SU-DHL-6 (cell line): ENCODE data around the gene ATP10A.

Source experiments
- H2AFZ ChIP-seq: fragments of 200-600 bp; sonication (generic); 2 replicates; pipeline ENCODE4 v1.6.1; 2014; ENCODE audit warnings: low read depth, mild to moderate bottlenecking, moderate library complexity, mixed read lengths, antibody characterized with exemption, low read length; ENCODE audit not compliant: severe bottlenecking
- H3F3A ChIP-seq: fragments of 200-600 bp; shearing (Covaris generic); 2 replicates; pipeline ENCODE4 v1.6.0; 2016; ENCODE audit warnings: antibody characterized with exemption, mild to moderate bottlenecking; ENCODE audit not compliant: insufficient read depth
- H3K27ac ChIP-seq: fragments of 200-600 bp; sonication (generic); 2 replicates; pipeline ENCODE4 v1.5.1; 2016; ENCODE audit warnings: low read depth, mild to moderate bottlenecking, low read length, moderate library complexity, mixed read lengths
- H3K27me3 ChIP-seq: fragments of 200-600 bp; sonication (generic), shearing (Covaris generic); 2 replicates; pipeline ENCODE4 v1.6.0; 2014; ENCODE audit warnings: mild to moderate bottlenecking, low read length
- H3K36me3 ChIP-seq: fragments of 200-600 bp; sonication (generic); 2 replicates; pipeline ENCODE4 v1.6.1; 2014; ENCODE audit warnings: mild to moderate bottlenecking, low read length, mixed read lengths
- H3K4me2 ChIP-seq: fragments of 300-600, 200-600 bp; shearing (Covaris generic), sonication (generic); 2 replicates; pipeline ENCODE4 v1.6.0; 2014; ENCODE audit warnings: low read length, low read depth, mild to moderate bottlenecking; ENCODE audit not compliant: poor library complexity, severe bottlenecking
- H3K4me3 ChIP-seq: fragments of 200-600 bp; sonication (generic); 2 replicates; pipeline ENCODE4 v1.5.1; 2014; ENCODE audit warnings: antibody characterized with exemption, low read length, mild to moderate bottlenecking, mixed read lengths; ENCODE audit not compliant: insufficient read depth, poor library complexity, severe bottlenecking
- H3K79me2 ChIP-seq: fragments of 200-600 bp; sonication (generic); 2 replicates; pipeline ENCODE4 v1.6.1; 2014; ENCODE audit warnings: mild to moderate bottlenecking, low read length, moderate library complexity; ENCODE audit not compliant: insufficient read depth
- H3K9ac ChIP-seq: fragments of 200-600 bp; sonication (generic); 2 replicates; pipeline ENCODE4 v1.7.0; 2014; ENCODE audit warnings: mild to moderate bottlenecking, low read length
- H3K9me2 ChIP-seq: fragments of 200-600 bp; sonication (generic); replicated peaks from 2 replicates; pipeline ENCODE4 v1.6.1; 2014; ENCODE audit warnings: low read length; ENCODE audit not compliant: insufficient read depth
- H3K9me3 ChIP-seq: fragments of 200-600 bp; sonication (generic); 2 replicates; pipeline ENCODE4 v1.6.1; 2014; ENCODE audit warnings: low read length, mixed read lengths; ENCODE audit not compliant: insufficient read depth
- H4K20me1 ChIP-seq: fragments of 200-600 bp; sonication (generic); 2 replicates; pipeline ENCODE4 v1.6.1; 2014; ENCODE audit warnings: low read depth, mild to moderate bottlenecking, antibody characterized with exemption, low read length, moderate library complexity, mixed read lengths
- EZH2phosphoT487 ChIP-seq: fragments of 200-600 bp; sonication (generic), shearing (Covaris generic); conservative IDR thresholded peaks from 2 replicates; pipeline ENCODE4 v1.6.1; 2018; ENCODE audit warnings: mild to moderate bottlenecking, antibody characterized with exemption, low read length, moderate library complexity, mixed read lengths
- TF ChIP-seq, protein P1 (sequence below): fragments of 200-600 bp; sonication (generic); IDR thresholded peaks from one replicate; pipeline ENCODE4 v1.5.1; 2017; ENCODE audit warnings: antibody characterized with exemption, mild to moderate bottlenecking, low read length, moderate library complexity; ENCODE audit not compliant: insufficient read depth, poor library complexity, severe bottlenecking

Gene ATP10A

DNA sequence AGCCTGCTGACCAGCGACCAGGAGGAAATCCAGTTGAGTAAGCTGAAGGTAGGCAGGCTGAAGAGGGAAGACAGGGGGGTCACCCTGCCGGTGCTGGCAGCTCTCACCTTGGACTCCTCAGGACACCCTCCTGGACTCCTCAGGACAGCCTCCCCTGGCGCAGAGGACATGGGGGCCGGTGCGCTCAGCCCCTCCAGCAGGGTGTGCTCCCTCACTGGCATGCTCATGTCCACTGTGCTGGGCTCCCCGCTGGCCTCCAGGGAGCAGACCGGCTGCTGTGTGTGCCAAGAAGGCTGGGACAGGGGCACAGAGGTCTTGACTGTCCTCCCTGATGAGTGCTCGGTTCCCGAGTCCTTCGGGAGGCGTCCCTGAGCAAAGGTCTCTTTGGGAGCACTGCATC lies 183.6 kb downstream of the ATP10A start:
- Histone ChIP-seq H3F3A (no peaks in the 10 kb centered on the region), H3K27ac (no peak overlapping the region), H3K36me3 (no peaks in the 10 kb centered on the region), H3K9ac (no peak overlapping the region), H3K4me3 (no peak overlapping the region), H3K9me2 (no peaks in the 10 kb centered on the region), H3K79me2 (no peaks in the 10 kb centered on the region), H3K4me2 (no peak overlapping the region), H4K20me1 (no peaks in the 10 kb centered on the region), H2AFZ (no peak overlapping the region), H3K27me3 (no peaks in the 10 kb centered on the region), H3K9me3 (no peaks in the 10 kb centered on the region)
- TF ChIP-seq EZH2phosphoT487 = no peak
- TF ChIP-seq, protein P1, sequence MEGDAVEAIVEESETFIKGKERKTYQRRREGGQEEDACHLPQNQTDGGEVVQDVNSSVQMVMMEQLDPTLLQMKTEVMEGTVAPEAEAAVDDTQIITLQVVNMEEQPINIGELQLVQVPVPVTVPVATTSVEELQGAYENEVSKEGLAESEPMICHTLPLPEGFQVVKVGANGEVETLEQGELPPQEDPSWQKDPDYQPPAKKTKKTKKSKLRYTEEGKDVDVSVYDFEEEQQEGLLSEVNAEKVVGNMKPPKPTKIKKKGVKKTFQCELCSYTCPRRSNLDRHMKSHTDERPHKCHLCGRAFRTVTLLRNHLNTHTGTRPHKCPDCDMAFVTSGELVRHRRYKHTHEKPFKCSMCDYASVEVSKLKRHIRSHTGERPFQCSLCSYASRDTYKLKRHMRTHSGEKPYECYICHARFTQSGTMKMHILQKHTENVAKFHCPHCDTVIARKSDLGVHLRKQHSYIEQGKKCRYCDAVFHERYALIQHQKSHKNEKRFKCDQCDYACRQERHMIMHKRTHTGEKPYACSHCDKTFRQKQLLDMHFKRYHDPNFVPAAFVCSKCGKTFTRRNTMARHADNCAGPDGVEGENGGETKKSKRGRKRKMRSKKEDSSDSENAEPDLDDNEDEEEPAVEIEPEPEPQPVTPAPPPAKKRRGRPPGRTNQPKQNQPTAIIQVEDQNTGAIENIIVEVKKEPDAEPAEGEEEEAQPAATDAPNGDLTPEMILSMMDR = no peak

- no peaks in the 10 kb centered on the region for H4K20me1 ChIP-seq
- H3K9ac ChIP-seq = no peak overlapping the region
- TF ChIP-seq, protein P1 = no peak
- no peak for TF ChIP-seq EZH2phosphoT487
- H3K9me3 ChIP-seq = no peaks in the 10 kb centered on the region
- H3K27ac ChIP-seq = no peak overlapping the region
- no peaks in the 10 kb centered on the region for H3K9me2 ChIP-seq
- no peak overlapping the region for H2AFZ ChIP-seq
- no peaks in the 10 kb centered on the region for H3K36me3 ChIP-seq
- no peaks in the 10 kb centered on the region for H3F3A ChIP-seq
- no peak overlapping the region for H3K4me3 ChIP-seq
- no peak overlapping the region for H3K4me2 ChIP-seq
- H3K79me2 ChIP-seq = no peaks in the 10 kb centered on the region
- H3K27me3 ChIP-seq = no peaks in the 10 kb centered on the region
Observed at GRCh38 chr15:25678500-25678855, 184.6 kb downstream of the ATP10A start.

GRCh38 chr15:25677719-25678499 lies 185.2 kb downstream of the ATP10A start:
- no peaks in the 10 kb centered on the region for H4K20me1 ChIP-seq
- H3K4me2 ChIP-seq = no peak overlapping the region
- no peaks in the 10 kb centered on the region for H3K9me2 ChIP-seq
- no peak overlapping the region for H2AFZ ChIP-seq
- H3K36me3 ChIP-seq = no peaks in the 10 kb centered on the region
- H3K9ac ChIP-seq = no peak overlapping the region
- H3K27me3 ChIP-seq = no peaks in the 10 kb centered on the region
- no peak overlapping the region for H3K27ac ChIP-seq
- no peaks in the 10 kb centered on the region for H3K9me3 ChIP-seq
- TF ChIP-seq, protein P1 = no peak
- no peak for TF ChIP-seq EZH2phosphoT487
- H3K4me3 ChIP-seq = no peak overlapping the region
- no peaks in the 10 kb centered on the region for H3K79me2 ChIP-seq
- no peaks in the 10 kb centered on the region for H3F3A ChIP-seq
